Spleen (tissue), 11 donors: ENCODE results near the gene FAM200B. TPM values are rescaled to one million over a fixed set of nuclear protein-coding genes. Genes with fewer than 3 reads are reported as not detected.

ENCODE experiments used
- DNase-seq: peaks from one replicate; pipeline ENCODE4 v3.0.0-alpha.2; 2020
- H3K27ac ChIP-seq, 8 donors: fragments of 200-600 bp; sonication (generic) in 7 of 8; 1 replicate in 4 of 8; 2 replicates in 4 of 8; pipeline versions ENCODE4 v1.5.0 to v1.8.0; 2016 to 2021; ENCODE audit warnings: inconsistent platforms in 4 of 8, mild to moderate bottlenecking in 4 of 8, moderate library complexity in 1 of 8
- H3K27me3 ChIP-seq, 7 donors: fragments of 200-600 bp; sonication (generic) in 6 of 7; replicated peaks in 1 of 7; 1 replicate in 4 of 7; 2 replicates in 3 of 7; pipeline versions ENCODE4 v1.5.0 to v1.8.0; 2016 to 2021; ENCODE audit warnings: inconsistent platforms in 3 of 7, mild to moderate bottlenecking in 1 of 7
- H3K36me3 ChIP-seq, 6 donors: fragments of 200-600 bp; sonication (generic) in 5 of 6; 1 replicate in 4 of 6; 2 replicates in 2 of 6; pipeline versions ENCODE4 v1.5.0 to v1.8.0; 2016 to 2021; ENCODE audit warnings: inconsistent platforms in 2 of 6
- H3K4me1 ChIP-seq, 6 donors: fragments of 200-600 bp; sonication (generic) in 5 of 6; 1 replicate in 3 of 6; 2 replicates in 3 of 6; pipeline versions ENCODE4 v1.5.0 to v1.8.0; 2016 to 2021; ENCODE audit warnings: inconsistent platforms in 3 of 6
- H3K4me3 ChIP-seq, 8 donors: fragments of 200-600 bp; sonication (generic) in 7 of 8; 1 replicate in 4 of 8; 2 replicates in 4 of 8; pipeline versions ENCODE4 v1.5.0 to v1.8.0; 2016 to 2021; ENCODE audit warnings: inconsistent platforms in 4 of 8, mild to moderate bottlenecking in 4 of 8, moderate library complexity in 2 of 8
- H3K9me3 ChIP-seq, 8 donors: fragments of 200-600 bp; sonication (generic) in 7 of 8; 1 replicate in 4 of 8; 2 replicates in 4 of 8; pipeline versions ENCODE4 v1.5.0 to v1.8.0; 2016 to 2021; ENCODE audit warnings: inconsistent platforms in 4 of 8
- CTCF ChIP-seq, 11 experiments: fragments of 200-600 bp in 7 of 11; fragments of 450-650 bp in 4 of 11; sonication (generic) in 4 of 11; IDR thresholded peaks in 8 of 11; conservative IDR thresholded peaks in 3 of 11; 1 replicate in 7 of 11; 2 replicates in 4 of 11; pipeline versions ENCODE4 v1.4.0 to v1.8.0; 2016 to 2021; ENCODE audit warnings: antibody characterized with exemption in 11 of 11, inconsistent platforms in 4 of 11, mild to moderate bottlenecking in 1 of 11
- POLR2A ChIP-seq, 3 donors: fragments of 450-650 bp; IDR thresholded peaks; one replicate each; pipeline ENCODE4 v1.5.1; 2017; ENCODE audit warnings: antibody characterized with exemption in 3 of 3, mild to moderate bottlenecking in 1 of 3
- POLR2AphosphoS5 ChIP-seq, 3 donors: sonication (generic); formaldehyde crosslinking; IDR thresholded peaks; one replicate each; pipeline ENCODE4 v1.5.1; 2017; ENCODE audit warnings: antibody characterized with exemption in 3 of 3
- WGBS, 5 donors: extraction: QIAGEN DNeasy Blood & Tissue Kit in 3 of 5; methylation state at CpG; one replicate each; pipeline versions ENCODE4 v1.1.5 to v1.1.7; 2013 to 2018; 5-methylcytosine and 5-hydroxymethylcytosine counted together
- intact Hi-C: fragments of 100-400 bp; cut with DNase I; formaldehyde crosslinking; loops from one replicate; pipeline ENCODE4 v1.15.0; 2023; ENCODE audit warnings: low total_unique reads
- polyA plus RNA-seq, 3 donors: library from polyadenylated mRNA; stranded (reverse); fragments of 200-250 nt; gene quantifications; one replicate each; pipeline ENCODE4 v1.2.1, GENCODE V29; 2013
- total RNA-seq, 7 donors: library from RNA; depleted of rRNA in 3 of 7; stranded (reverse); fragments of >200 nt in 3 of 7; fragmentation: NEBNext Ultra II Directional in 4 of 7; extraction: Animal tissue kit (Norgen Biotek cat#: 25700) in 4 of 7; gene quantifications; one replicate each; pipeline versions ENCODE4 v1.1.0 to v1.2.1, GENCODE V29; 2016 to 2021
- donor health status: healthy with polysubstance abuse.
- donor health status: DM: no; HTN: no; CAD: no; lungs with moderate emphysema.
- donor health status: DM: no; HTN: no; CAD: no.
- donor health status: Bipolar disorder and iron deficiency.
- donor health status: healthy.
- donor health status: DM: no; HTN: no; CAD: no.
- donor health status: DM: yes; HTN: yes; CAD: no.

FAM200B gene
- total and polyA plus RNA-seq, 10 donors, result 17.4 to 42.0 (median 28.6) TPM

GRCh38 chr4:15718465-15718864, 36.8 kb downstream of the FAM200B start:
- 78 to 93% (median 89%) methylated on average over 5 of the region's 5 CpGs for WGBS, 5 donors
- Histone ChIP-seq H3K27ac (peak overlapping the region in 3 of 8 donors; percentile 14 to 55 (median 41)), H3K4me1 (peaks cover 0 to 21% (median 2%) of the 10 kb centered on the region in 6 donors), H3K27me3 (no peaks in the 10 kb centered on the region), H3K4me3 (no peak overlapping the region), H3K36me3 (peaks cover 0 to 67% (median 0%) of the 10 kb centered on the region in 6 donors), H3K9me3 (no peaks in the 10 kb centered on the region)
- no peak for DNase-seq
- TF ChIP-seq POLR2AphosphoS5 (IDR thresholded peaks at IDR 0.05) (no peak), POLR2A (IDR thresholded peaks at IDR 0.05) (no peak), CTCF (IDR thresholded peaks at IDR 0.05 in 8 of 11, conservative IDR thresholded peaks at IDR 0.05 in 3 of 11) (no peak)
- intact Hi-C loops, result no loop called here

GRCh38 chr4:15718959-15719358, 37.3 kb downstream of the FAM200B start:
- intact Hi-C loops, result no loop called here
- no peak overlapping the region for H3K4me3 ChIP-seq
- 88 to 94% (median 93%) methylated on average over 7 of the region's 7 CpGs for WGBS, 5 donors
- no peaks in the 10 kb centered on the region for H3K9me3 ChIP-seq
- no peaks in the 10 kb centered on the region for H3K27me3 ChIP-seq
- peaks cover 0 to 67% (median 0%) of the 10 kb centered on the region in 6 donors for H3K36me3 ChIP-seq
- peaks cover 0 to 21% (median 2%) of the 10 kb centered on the region in 6 donors for H3K4me1 ChIP-seq
- peak overlapping the region in 4 of 8 donors; percentile 13 to 55 (median 44) for H3K27ac ChIP-seq
- TF ChIP-seq POLR2A (IDR thresholded peaks at IDR 0.05), result no peak
- no peak for TF ChIP-seq CTCF (IDR thresholded peaks at IDR 0.05 in 8 of 11, conservative IDR thresholded peaks at IDR 0.05 in 3 of 11)
- no peak for TF ChIP-seq POLR2AphosphoS5 (IDR thresholded peaks at IDR 0.05)
- no peak for DNase-seq

GRCh38 chr4:15719506-15719905, 37.9 kb downstream of the FAM200B start:
- 55 to 87% (median 59%) methylated on average over 4 of the region's 4 CpGs for WGBS, 5 donors
- no peak for DNase-seq
- intact Hi-C loops, result no loop called here

More at GRCh38 chr4:15719506-15719905, 37.9 kb downstream of the FAM200B start:
- no peaks in the 10 kb centered on the region for H3K9me3 ChIP-seq
- H3K36me3 ChIP-seq, result peaks cover 0 to 67% (median 0%) of the 10 kb centered on the region in 6 donors
- peaks cover 0 to 21% (median 2%) of the 10 kb centered on the region in 6 donors for H3K4me1 ChIP-seq
- peak in 1 of 3 donors; percentile 25 for TF ChIP-seq POLR2AphosphoS5 (IDR thresholded peaks at IDR 0.05)
- no peak for TF ChIP-seq CTCF (IDR thresholded peaks at IDR 0.05 in 8 of 11, conservative IDR thresholded peaks at IDR 0.05 in 3 of 11)
- no peak for TF ChIP-seq POLR2A (IDR thresholded peaks at IDR 0.05)
- no peak overlapping the region for H3K4me3 ChIP-seq
- H3K27ac ChIP-seq, result peak overlapping the region in 5 of 8 donors; percentile 3 to 55 (median 41)
- H3K27me3 ChIP-seq, result no peaks in the 10 kb centered on the region
